NOMO-1 (cell line): Measurements from ENCODE around the gene TBC1D14.

Experiments
- DNase-seq, 2 experiments: peaks; one replicate each; lab custom pipeline; 2025; ENCODE audit not compliant: unreplicated experiment in 2 of 2; lab: John Stamatoyannopoulos, UW

The TBC1D14 gene

DNA sequence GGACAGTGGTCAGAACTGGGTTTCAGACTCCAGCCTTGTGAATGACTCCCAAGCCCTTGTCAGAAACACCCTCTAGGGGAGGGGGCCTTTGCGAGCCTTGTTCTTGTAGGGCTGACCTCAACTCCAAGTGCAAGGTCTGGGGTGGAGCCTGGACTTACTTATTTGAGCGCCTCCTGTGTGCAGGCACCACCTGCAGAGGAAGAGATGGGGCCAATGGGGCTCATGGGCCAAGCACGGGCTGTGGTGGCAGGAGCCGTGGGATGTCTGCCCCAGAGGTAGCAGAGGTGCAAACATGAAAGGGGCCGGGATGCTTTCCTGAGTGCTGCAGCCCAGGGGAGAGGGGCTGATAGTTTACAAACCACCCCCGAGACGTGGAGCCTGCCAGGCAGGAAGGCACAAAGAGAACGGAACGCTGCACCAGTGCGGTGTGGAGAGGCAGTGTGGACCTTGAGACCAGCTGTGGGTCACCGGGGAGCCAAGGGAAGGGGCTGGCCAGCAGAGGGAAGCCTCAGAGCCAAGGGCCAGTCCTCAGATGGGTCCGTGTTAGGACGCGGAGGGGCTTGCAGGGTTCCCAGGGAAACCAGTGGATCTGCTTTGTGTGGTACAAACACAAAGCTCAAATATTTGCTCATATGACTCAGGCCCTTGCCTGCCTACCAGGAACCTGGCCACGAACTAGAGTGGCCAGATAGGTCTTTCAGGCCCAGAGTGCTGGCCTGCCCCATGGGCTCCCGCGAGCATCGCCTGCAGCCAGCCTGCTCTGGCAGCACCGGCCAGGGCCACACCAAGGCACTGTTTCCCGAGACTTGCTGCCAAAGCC is 124.8 kb downstream of the TBC1D14 start:
- no peak for DNase-seq

GRCh38 chr4:7037425-7037824 is 127.8 kb downstream of the TBC1D14 start:
- DNase-seq, result no peak

DNA sequence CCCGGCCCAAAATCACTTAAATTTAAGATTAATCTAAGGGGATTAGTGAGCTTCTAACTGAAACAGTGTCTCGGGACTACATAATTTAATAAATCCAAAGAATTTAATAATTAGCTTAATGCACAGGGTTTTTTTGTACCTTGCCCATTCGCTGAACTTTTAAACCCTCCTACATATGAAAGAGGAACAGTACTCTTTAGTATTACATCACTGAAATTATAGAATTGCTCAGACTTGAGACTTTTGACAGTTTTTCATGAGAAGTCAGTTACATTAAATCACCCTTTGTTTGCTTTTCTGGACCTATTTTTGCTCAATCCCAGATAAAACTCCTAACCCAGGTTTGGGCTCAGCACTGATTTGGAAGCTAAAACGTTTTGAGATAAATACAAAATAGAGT is 131.1 kb downstream of the TBC1D14 start:
- peak; percentile 29 to 76 for DNase-seq

GRCh38 chr4:7041246-7041645 is 131.6 kb downstream of the TBC1D14 start:
- DNase-seq, result no peak

GRCh38 chr4:7041801-7042502 is 132.3 kb downstream of the TBC1D14 start:
- DNase-seq, result no peak

DNA sequence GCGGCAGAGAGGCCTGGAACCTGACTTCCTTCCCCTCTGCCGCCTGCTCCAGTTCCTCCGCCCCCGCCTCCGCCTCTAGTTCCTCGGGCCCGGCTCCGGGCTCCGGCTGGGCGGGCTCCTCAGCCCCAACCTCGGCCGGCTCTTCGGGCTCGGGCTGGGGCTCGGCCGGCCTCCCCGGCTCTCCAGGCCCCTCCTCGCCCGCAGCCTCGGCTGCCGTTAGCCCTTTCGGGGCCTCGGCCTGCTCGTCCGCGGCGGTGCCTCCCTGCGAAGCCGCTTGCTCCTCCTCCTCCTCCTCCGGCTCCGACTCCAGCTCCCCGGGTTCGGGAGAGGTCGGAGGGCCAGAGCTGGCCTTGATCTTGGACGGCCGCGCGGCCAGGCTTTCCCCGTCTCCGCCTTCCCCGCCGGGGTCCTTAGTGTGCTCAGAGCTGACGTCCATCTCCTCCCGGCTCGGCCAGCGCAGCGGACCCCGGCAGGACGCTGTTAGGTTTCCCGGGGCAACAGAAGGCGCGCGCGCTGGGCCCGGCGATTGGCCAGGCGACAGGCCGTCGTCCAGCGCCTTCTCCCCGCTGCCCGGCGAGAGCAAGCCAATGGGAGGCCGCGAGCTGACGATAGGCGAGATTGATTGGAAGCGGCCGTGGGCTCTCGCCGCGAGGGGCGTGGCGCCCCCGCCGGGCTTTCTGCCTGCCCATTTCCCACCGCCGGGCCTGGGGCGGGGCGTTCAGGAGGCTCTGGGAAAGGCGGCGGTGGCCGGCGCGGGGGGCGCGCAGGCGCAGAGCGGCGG is 133.1 kb downstream of the TBC1D14 start:
- DNase-seq, result peak; percentile 97 to 98

GRCh38 chr4:7043284-7044136 is 133.9 kb downstream of the TBC1D14 start, which contains the start of gene TADA2B:
Gene TADA2B, plus strand, starts transcription at chr4:7043372. Its CDS starts 208 bp downstream, at chr4:7043580.
- DNase-seq, result peak in 1 of 2 experiments; percentile 46

GRCh38 chr4:7044137-7044930 is 134.7 kb downstream of the TBC1D14 start:
- no peak for DNase-seq

- DNase-seq, result no peak
These were observed 135.9 kb downstream of the TBC1D14 start for GRCh38 chr4:7045553-7045952.

GRCh38 chr4:7045961-7046921 is 136.6 kb downstream of the TBC1D14 start:
- no peak for DNase-seq

- no peak for DNase-seq
These were observed 137.3 kb downstream of the TBC1D14 start for GRCh38 chr4:7046971-7047370.

DNA sequence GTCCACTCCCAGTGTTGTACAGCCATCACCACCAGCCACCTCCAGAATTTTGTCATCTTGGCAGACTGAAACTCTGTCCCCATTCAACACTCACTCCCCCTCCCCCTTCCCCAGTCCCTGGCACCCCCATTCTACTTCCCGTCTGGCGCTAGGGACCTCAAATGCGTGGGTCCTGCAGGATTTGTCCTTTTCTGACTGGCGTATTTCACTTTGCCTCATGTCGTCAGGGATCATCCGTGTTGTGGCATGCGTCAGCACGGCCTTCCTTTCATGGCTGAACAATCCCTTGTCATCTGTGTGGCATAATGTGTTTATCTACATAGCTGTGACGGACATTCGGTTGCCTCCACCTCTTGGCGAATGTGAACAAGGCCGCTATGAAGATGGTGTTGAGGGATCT is 139.0 kb downstream of the TBC1D14 start:
- no peak for DNase-seq

GRCh38 chr4:7049295-7049694 is 139.7 kb downstream of the TBC1D14 start:
- no peak for DNase-seq

DNA sequence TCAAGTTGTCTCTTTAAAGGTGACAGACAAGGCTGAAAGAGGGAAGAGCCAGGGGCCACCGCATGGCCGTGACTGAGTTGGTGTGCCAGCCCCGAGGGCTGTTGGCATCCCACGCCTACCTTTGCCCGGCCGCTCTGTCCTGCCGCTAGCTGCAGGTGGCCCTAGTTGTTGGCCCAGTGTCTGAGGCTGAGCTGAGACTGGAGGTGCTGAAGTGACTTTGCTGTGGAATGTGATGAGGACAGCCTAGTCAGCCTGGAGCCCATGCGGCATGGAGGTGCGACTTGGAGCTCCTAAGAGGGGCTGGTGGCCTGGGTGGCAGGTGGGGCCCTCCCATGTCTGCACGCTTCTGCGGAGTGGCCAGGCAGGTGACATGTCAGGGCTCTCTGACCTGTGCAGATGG is 140.1 kb downstream of the TBC1D14 start:
- DNase-seq, result no peak

DNA sequence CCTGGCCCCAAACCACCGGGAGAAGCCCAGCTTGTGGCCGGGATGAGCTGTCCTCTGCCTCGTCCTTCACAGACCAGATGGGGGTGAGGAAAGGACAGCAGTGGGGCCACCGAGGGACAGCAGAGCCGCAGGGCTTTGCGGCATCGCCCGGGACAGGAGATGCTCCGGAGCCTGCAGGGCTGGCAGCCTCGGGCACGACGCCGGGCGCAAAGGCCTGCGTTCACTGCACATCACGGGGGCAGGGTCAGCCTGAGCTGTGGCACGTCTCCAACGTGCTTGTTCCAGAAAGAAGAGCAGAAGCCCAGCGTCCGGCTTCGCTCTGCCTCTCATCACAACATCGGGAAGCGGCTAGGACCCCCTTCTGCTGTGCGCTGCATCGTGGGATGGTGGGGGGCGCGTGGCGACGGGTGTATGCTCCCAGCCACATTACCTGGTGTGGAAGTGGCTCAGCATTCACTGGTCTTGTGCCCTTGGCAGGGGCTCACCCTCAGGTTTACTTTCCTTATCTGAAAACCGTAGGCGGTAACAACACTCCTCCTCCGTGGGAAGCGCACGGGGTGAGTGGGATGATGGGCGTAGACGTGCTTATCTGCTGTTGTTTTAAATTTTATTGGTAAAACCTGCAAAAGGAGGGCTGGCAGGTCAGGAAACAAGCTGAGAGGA is 141.0 kb downstream of the TBC1D14 start:
- no peak for DNase-seq

DNA sequence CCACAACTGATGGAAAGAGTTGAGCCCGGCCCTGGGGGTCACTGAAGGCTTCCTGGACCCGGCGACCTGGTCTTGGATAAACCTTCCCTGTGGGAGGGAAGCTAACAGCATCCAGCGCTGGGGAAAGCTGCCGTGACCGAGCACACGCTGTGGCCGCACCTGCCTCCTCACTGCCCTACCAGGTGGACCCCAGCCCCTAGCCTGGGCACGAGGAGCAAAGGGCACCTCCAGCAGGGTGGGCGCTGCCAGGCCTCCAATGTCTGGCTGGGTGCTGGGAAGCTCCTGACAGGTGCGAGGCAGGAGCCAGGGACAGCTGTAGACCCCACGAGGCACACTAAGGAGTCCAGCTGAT is 141.5 kb downstream of the TBC1D14 start:
- no peak for DNase-seq

GRCh38 chr4:7051905-7052304 is 142.3 kb downstream of the TBC1D14 start:
- no peak for DNase-seq

DNA sequence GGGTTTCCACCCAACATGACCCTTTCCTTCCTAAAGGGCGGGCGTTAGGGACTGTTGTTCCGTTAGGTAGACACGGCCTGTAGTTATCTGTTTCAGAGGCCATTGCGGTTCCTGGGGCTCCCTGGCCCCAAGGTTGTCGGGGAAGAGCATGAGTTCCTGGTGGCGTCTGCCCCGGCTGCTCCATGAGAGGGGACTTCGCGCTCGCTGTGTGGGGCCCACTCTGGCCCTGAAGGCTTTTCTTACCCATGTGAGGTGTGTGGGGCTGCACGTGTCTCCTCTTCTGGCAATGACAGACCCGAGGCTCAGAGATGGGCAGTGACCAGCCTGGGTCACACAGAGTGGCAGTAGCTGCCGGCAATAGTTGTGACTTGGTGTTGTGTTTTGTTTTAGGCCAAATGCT is 142.7 kb downstream of the TBC1D14 start:
- DNase-seq, result no peak
